Panc1 (cell line): Measurements from ENCODE around the gene PRKG1. TPM values are rescaled to one million over a fixed set of nuclear protein-coding genes. Genes with fewer than 3 reads are reported as not detected.

Experiments used
- ATAC-seq: fragments of 200-7000 bp; cut with Tn5 transposase; 2 replicates; pipeline ENCODE4 v1.9.1; 2020; ENCODE audit warnings: mild to moderate bottlenecking, moderate library complexity
- BruUV-seq: library from RNA; stranded (reverse); fragments of 400-500 nt; replicated peaks from 2 replicates; lab custom pipeline; 2021; lab: Mats Ljungman, UMichigan
- CTCF ChIA-PET: fragments of 300-600 bp; sonication (Branson Sonifier 250); formaldehyde crosslinking; loops from one replicate; lab custom pipeline; 2022; ENCODE audit warnings: antibody characterized with exemption; lab: Charles Lee
- POLR2A ChIA-PET: fragments of 300-600 bp; sonication (Branson Sonifier 250); formaldehyde crosslinking; loops from one replicate; lab custom pipeline; 2022; ENCODE audit warnings: antibody characterized with exemption; lab: Charles Lee
- DNase-seq: peaks from one replicate; pipeline ENCODE4 v3.0.0-alpha.2; 2010; ENCODE audit warnings: low read depth, low spot score
- H3K27ac ChIP-seq: 2 replicates; pipeline ENCODE4 v1.5.1; 2011; ENCODE audit warnings: mild to moderate bottlenecking, low read length, inconsistent platforms
- H3K27me3 ChIP-seq: fragments of 200-500 bp; sonication (Bioruptor generic); 2 replicates; pipeline ENCODE4 v1.6.0; 2014; ENCODE audit warnings: low read length, inconsistent platforms; ENCODE audit not compliant: control insufficient read depth, insufficient read depth
- H3K36me3 ChIP-seq: fragments of 200-500 bp; sonication (Bioruptor generic); 2 replicates; pipeline ENCODE4 v1.5.1; 2014; ENCODE audit warnings: inconsistent platforms, mild to moderate bottlenecking, low read length, moderate library complexity; ENCODE audit not compliant: control insufficient read depth, insufficient read depth
- H3K4me1 ChIP-seq: 2 replicates; pipeline ENCODE4 v1.5.1; 2011; ENCODE audit warnings: inconsistent platforms, mild to moderate bottlenecking, low read length, moderate library complexity; ENCODE audit not compliant: control insufficient read depth, insufficient read depth
- H3K4me3 ChIP-seq, 2 experiments: 2 replicates each; pipeline ENCODE4 v1.5.1; 2011 to 2012; ENCODE audit warnings: low read depth in 2 of 2, low read length in 2 of 2, mild to moderate bottlenecking in 2 of 2, inconsistent platforms in 1 of 2, moderate library complexity in 1 of 2
- H3K9me3 ChIP-seq: fragments of 200-500 bp; sonication (Bioruptor generic); 2 replicates; pipeline ENCODE4 v1.5.1; 2014; ENCODE audit warnings: low read depth, mild to moderate bottlenecking, inconsistent platforms, low read length, moderate library complexity; ENCODE audit not compliant: control insufficient read depth, insufficient read depth
- POLR2AphosphoS5 ChIP-seq: IDR thresholded peaks from 2 replicates; pipeline ENCODE4 v1.6.1; 2012; ENCODE audit warnings: mild to moderate bottlenecking, low read depth, low read length, moderate library complexity
- SIN3A ChIP-seq: IDR thresholded peaks from 2 replicates; pipeline ENCODE4 v1.6.1; 2012; ENCODE audit warnings: low read depth, mild to moderate bottlenecking, low read length, moderate library complexity, borderline replicate concordance; ENCODE audit not compliant: insufficient read depth
- TCF7L2 ChIP-seq: IDR thresholded peaks from 2 replicates; pipeline ENCODE4 v1.6.1; 2011; ENCODE audit warnings: mild to moderate bottlenecking, low read depth, low read length, inconsistent platforms
- in situ Hi-C: cut with HindIII; loops from 2 replicates; pipeline ENCODE4 v1.10.0; 2016; ENCODE audit warnings: low sequenced_read_pairs, low pct_unique_long_range_greater_than_20kb
- intact Hi-C: fragments of 100-400 bp; cut with micrococcal nuclease; formaldehyde crosslinking; loops from one replicate; pipeline ENCODE4 v1.10.0; 2022; ENCODE audit not compliant: unreplicated experiment
- total RNA-seq: library from RNA; stranded (reverse); gene quantifications from one replicate; pipeline ENCODE4 v1.2.1, GENCODE V29; 2021; ENCODE audit not compliant: unreplicated experiment
- TF ChIP-seq, protein P1 (sequence below): fragments of 450-650 bp; IDR thresholded peaks from 2 replicates; pipeline ENCODE4 v1.5.1; 2017; ENCODE audit warnings: mild to moderate bottlenecking
- TF ChIP-seq, protein P2 (sequence below), 2 experiments: IDR thresholded peaks; 2 replicates each; pipeline ENCODE4 v1.6.1; 2011 to 2012; ENCODE audit warnings: low read depth in 2 of 2, control low read depth in 1 of 2, low read length in 1 of 2, mild to moderate bottlenecking in 1 of 2, moderate library complexity in 1 of 2; ENCODE audit not compliant: insufficient read depth in 1 of 2

PRKG1 gene
- total RNA-seq, 1 experiment from 2014 or later: 0.92 TPM

DNA sequence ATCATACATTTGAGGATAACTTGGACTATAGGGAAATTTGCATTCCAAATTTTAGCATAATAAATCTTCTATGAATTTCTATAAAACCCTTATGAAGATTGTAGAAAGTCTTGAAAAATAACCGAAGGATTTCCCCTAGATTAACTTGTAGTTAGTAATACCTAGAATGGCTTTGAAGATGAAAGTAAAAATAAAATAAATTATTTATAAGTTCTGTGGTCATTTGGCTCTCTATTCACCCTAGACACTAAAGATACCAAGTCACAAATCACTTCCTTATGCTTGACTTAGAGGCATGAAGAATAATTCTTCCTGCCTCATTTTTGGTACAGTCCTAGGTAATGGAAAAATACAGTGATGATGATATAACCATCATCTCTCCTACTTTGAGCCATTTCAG lies 545.8 kb downstream of the PRKG1 start:
- no peaks in the 10 kb centered on the region for H3K9me3 ChIP-seq
- H3K36me3 ChIP-seq: no peaks in the 10 kb centered on the region
- ChIA-PET CTCF (no interaction called here), POLR2A (no interaction called here)
- no peak overlapping the region for H3K27ac ChIP-seq
- TF ChIP-seq, protein P1, sequence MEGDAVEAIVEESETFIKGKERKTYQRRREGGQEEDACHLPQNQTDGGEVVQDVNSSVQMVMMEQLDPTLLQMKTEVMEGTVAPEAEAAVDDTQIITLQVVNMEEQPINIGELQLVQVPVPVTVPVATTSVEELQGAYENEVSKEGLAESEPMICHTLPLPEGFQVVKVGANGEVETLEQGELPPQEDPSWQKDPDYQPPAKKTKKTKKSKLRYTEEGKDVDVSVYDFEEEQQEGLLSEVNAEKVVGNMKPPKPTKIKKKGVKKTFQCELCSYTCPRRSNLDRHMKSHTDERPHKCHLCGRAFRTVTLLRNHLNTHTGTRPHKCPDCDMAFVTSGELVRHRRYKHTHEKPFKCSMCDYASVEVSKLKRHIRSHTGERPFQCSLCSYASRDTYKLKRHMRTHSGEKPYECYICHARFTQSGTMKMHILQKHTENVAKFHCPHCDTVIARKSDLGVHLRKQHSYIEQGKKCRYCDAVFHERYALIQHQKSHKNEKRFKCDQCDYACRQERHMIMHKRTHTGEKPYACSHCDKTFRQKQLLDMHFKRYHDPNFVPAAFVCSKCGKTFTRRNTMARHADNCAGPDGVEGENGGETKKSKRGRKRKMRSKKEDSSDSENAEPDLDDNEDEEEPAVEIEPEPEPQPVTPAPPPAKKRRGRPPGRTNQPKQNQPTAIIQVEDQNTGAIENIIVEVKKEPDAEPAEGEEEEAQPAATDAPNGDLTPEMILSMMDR: no peak
- TF ChIP-seq POLR2AphosphoS5: no peak
- no peak for TF ChIP-seq TCF7L2
- TF ChIP-seq, protein P2, sequence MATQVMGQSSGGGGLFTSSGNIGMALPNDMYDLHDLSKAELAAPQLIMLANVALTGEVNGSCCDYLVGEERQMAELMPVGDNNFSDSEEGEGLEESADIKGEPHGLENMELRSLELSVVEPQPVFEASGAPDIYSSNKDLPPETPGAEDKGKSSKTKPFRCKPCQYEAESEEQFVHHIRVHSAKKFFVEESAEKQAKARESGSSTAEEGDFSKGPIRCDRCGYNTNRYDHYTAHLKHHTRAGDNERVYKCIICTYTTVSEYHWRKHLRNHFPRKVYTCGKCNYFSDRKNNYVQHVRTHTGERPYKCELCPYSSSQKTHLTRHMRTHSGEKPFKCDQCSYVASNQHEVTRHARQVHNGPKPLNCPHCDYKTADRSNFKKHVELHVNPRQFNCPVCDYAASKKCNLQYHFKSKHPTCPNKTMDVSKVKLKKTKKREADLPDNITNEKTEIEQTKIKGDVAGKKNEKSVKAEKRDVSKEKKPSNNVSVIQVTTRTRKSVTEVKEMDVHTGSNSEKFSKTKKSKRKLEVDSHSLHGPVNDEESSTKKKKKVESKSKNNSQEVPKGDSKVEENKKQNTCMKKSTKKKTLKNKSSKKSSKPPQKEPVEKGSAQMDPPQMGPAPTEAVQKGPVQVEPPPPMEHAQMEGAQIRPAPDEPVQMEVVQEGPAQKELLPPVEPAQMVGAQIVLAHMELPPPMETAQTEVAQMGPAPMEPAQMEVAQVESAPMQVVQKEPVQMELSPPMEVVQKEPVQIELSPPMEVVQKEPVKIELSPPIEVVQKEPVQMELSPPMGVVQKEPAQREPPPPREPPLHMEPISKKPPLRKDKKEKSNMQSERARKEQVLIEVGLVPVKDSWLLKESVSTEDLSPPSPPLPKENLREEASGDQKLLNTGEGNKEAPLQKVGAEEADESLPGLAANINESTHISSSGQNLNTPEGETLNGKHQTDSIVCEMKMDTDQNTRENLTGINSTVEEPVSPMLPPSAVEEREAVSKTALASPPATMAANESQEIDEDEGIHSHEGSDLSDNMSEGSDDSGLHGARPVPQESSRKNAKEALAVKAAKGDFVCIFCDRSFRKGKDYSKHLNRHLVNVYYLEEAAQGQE (IDR thresholded peaks at IDR 0.05; ENCODE audit: insufficient read depth in 1 of 2, low read depth in 2 of 2, low read length in 1 of 2): no peak
- TF ChIP-seq SIN3A: no peak
- H3K4me1 ChIP-seq: no peaks in the 10 kb centered on the region
- ATAC-seq: no peak
- H3K27me3 ChIP-seq: no peaks in the 10 kb centered on the region
- BruUV-seq: no TSS peak
- intact Hi-C loops (no loop called here), in situ Hi-C loops (no loop called here)
- no peak overlapping the region for H3K4me3 ChIP-seq
- DNase-seq: no peak

DNA sequence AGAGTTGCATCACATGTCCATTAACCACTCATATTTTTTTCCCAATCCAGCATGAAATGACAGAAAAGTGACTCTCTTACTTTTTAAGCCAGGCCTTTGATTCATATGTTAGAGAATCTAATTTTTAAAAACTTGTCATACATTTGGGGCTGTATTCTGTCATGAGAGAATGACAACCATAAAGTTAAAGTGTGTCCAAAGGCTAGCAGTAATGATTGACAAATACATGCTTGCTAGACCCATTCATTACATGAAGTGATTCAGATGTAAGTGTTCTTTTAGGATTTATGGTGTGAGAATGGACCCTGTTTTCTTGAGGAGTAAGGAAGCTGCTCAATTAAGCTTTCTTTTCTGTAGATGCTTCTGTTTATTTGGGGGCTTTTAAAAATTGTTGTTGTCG lies 549.7 kb downstream of the PRKG1 start:
- Histone ChIP-seq H3K9me3 (no peaks in the 10 kb centered on the region), H3K27ac (no peak overlapping the region), H3K4me1 (no peaks in the 10 kb centered on the region), H3K4me3 (no peak overlapping the region), H3K36me3 (no peaks in the 10 kb centered on the region), H3K27me3 (no peaks in the 10 kb centered on the region)
- intact Hi-C loops (no loop called here), in situ Hi-C loops (no loop called here)
- TF ChIP-seq POLR2AphosphoS5 (no peak), SIN3A (no peak), TCF7L2 (no peak)
- TF ChIP-seq, protein P1: no peak
- TF ChIP-seq, protein P2 (IDR thresholded peaks at IDR 0.05; ENCODE audit: insufficient read depth in 1 of 2, low read depth in 2 of 2, low read length in 1 of 2): no peak
- BruUV-seq: no TSS peak
- no peak for DNase-seq
- ChIA-PET CTCF (no interaction called here), POLR2A (no interaction called here)
- no peak for ATAC-seq
